Spleen (tissue), 11 donors: ENCODE data around the gene RGS10. TPM values are rescaled to one million over a fixed set of nuclear protein-coding genes. Genes with fewer than 3 reads are reported as not detected.
"Not testable (repeated sequence)": the region's sequence is repeated elsewhere in the genome, so short reads cannot be mapped to it uniquely, and the experiment has no call there.

Experiments
- DNase-seq: peaks from one replicate; pipeline ENCODE4 v3.0.0-alpha.2; 2020
- H3K27ac ChIP-seq, 8 donors: fragments of 200-600 bp; sonication (generic) in 7 of 8; 1 replicate in 4 of 8; 2 replicates in 4 of 8; pipeline versions ENCODE4 v1.5.0 to v1.8.0; 2016 to 2021; ENCODE audit warnings: inconsistent platforms in 4 of 8, mild to moderate bottlenecking in 4 of 8, moderate library complexity in 1 of 8
- H3K27me3 ChIP-seq, 7 donors: fragments of 200-600 bp; sonication (generic) in 6 of 7; replicated peaks in 1 of 7; 1 replicate in 4 of 7; 2 replicates in 3 of 7; pipeline versions ENCODE4 v1.5.0 to v1.8.0; 2016 to 2021; ENCODE audit warnings: inconsistent platforms in 3 of 7, mild to moderate bottlenecking in 1 of 7
- H3K36me3 ChIP-seq, 6 donors: fragments of 200-600 bp; sonication (generic) in 5 of 6; 1 replicate in 4 of 6; 2 replicates in 2 of 6; pipeline versions ENCODE4 v1.5.0 to v1.8.0; 2016 to 2021; ENCODE audit warnings: inconsistent platforms in 2 of 6
- H3K4me1 ChIP-seq, 6 donors: fragments of 200-600 bp; sonication (generic) in 5 of 6; 1 replicate in 3 of 6; 2 replicates in 3 of 6; pipeline versions ENCODE4 v1.5.0 to v1.8.0; 2016 to 2021; ENCODE audit warnings: inconsistent platforms in 3 of 6
- H3K4me3 ChIP-seq, 8 donors: fragments of 200-600 bp; sonication (generic) in 7 of 8; 1 replicate in 4 of 8; 2 replicates in 4 of 8; pipeline versions ENCODE4 v1.5.0 to v1.8.0; 2016 to 2021; ENCODE audit warnings: inconsistent platforms in 4 of 8, mild to moderate bottlenecking in 4 of 8, moderate library complexity in 2 of 8
- H3K9me3 ChIP-seq, 8 donors: fragments of 200-600 bp; sonication (generic) in 7 of 8; 1 replicate in 4 of 8; 2 replicates in 4 of 8; pipeline versions ENCODE4 v1.5.0 to v1.8.0; 2016 to 2021; ENCODE audit warnings: inconsistent platforms in 4 of 8
- POLR2A ChIP-seq, 3 donors: fragments of 450-650 bp; IDR thresholded peaks; one replicate each; pipeline ENCODE4 v1.5.1; 2017; ENCODE audit warnings: antibody characterized with exemption in 3 of 3, mild to moderate bottlenecking in 1 of 3
- POLR2AphosphoS5 ChIP-seq, 3 donors: sonication (generic); formaldehyde crosslinking; IDR thresholded peaks; one replicate each; pipeline ENCODE4 v1.5.1; 2017; ENCODE audit warnings: antibody characterized with exemption in 3 of 3
- WGBS, 5 donors: extraction: QIAGEN DNeasy Blood & Tissue Kit in 3 of 5; methylation state at CpG; one replicate each; pipeline versions ENCODE4 v1.1.5 to v1.1.7; 2013 to 2018; 5-methylcytosine and 5-hydroxymethylcytosine counted together
- intact Hi-C: fragments of 100-400 bp; cut with DNase I; formaldehyde crosslinking; loops from one replicate; pipeline ENCODE4 v1.15.0; 2023; ENCODE audit warnings: low total_unique reads
- polyA plus RNA-seq, 3 donors: library from polyadenylated mRNA; stranded (reverse); fragments of 200-250 nt; gene quantifications; one replicate each; pipeline ENCODE4 v1.2.1, GENCODE V29; 2013
- total RNA-seq, 7 donors: library from RNA; depleted of rRNA in 3 of 7; stranded (reverse); fragments of >200 nt in 3 of 7; fragmentation: NEBNext Ultra II Directional in 4 of 7; extraction: Animal tissue kit (Norgen Biotek cat#: 25700) in 4 of 7; gene quantifications; one replicate each; pipeline versions ENCODE4 v1.1.0 to v1.2.1, GENCODE V29; 2016 to 2021
- TF ChIP-seq, protein P1 (sequence below), 11 experiments: fragments of 200-600 bp in 7 of 11; fragments of 450-650 bp in 4 of 11; sonication (generic) in 4 of 11; IDR thresholded peaks in 8 of 11; conservative IDR thresholded peaks in 3 of 11; 1 replicate in 7 of 11; 2 replicates in 4 of 11; pipeline versions ENCODE4 v1.4.0 to v1.8.0; 2016 to 2021; ENCODE audit warnings: antibody characterized with exemption in 11 of 11, inconsistent platforms in 4 of 11, mild to moderate bottlenecking in 1 of 11
- donor health status: healthy with polysubstance abuse.
- donor health status: DM: no; HTN: no; CAD: no; lungs with moderate emphysema.
- donor health status: DM: no; HTN: no; CAD: no.
- donor health status: Bipolar disorder and iron deficiency.
- donor health status: healthy.
- donor health status: DM: no; HTN: no; CAD: no.
- donor health status: DM: yes; HTN: yes; CAD: no.

RGS10 gene
- total and polyA plus RNA-seq, 10 donors = 29.1 to 127 (median 49.6) TPM

DNA sequence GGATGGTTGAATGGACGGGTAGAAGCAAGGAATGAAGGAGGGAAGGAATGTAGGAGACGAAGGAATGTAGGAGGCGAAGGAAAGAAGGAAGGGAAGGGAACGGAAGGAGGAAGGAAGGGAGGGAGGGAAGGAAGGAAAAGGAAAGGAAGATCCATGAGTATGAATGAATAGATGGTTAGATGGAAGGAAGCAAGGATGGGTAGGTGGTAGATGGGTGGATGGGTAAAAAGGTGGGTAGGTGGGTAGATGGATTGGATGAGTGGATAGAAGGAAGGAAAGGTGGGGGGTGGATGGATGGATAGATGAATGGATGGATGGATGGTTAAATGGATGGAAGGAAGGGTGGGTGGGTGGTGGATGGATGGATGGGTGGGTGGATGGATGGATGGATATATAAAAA lies 77.4 kb downstream of the RGS10 start:
- no peak for DNase-seq
- Histone ChIP-seq H3K27ac (no peak overlapping the region), H3K4me3 (no peak overlapping the region), H3K27me3 (no peaks in the 10 kb centered on the region), H3K36me3 (no peaks in the 10 kb centered on the region), H3K9me3 (peaks cover 0 to 8% (median 2%) of the 10 kb centered on the region in 8 donors), H3K4me1 (peaks cover 0 to 16% (median 2%) of the 10 kb centered on the region in 6 donors)
- TF ChIP-seq POLR2AphosphoS5 (IDR thresholded peaks at IDR 0.05) = no peak
- TF ChIP-seq, protein P1, sequence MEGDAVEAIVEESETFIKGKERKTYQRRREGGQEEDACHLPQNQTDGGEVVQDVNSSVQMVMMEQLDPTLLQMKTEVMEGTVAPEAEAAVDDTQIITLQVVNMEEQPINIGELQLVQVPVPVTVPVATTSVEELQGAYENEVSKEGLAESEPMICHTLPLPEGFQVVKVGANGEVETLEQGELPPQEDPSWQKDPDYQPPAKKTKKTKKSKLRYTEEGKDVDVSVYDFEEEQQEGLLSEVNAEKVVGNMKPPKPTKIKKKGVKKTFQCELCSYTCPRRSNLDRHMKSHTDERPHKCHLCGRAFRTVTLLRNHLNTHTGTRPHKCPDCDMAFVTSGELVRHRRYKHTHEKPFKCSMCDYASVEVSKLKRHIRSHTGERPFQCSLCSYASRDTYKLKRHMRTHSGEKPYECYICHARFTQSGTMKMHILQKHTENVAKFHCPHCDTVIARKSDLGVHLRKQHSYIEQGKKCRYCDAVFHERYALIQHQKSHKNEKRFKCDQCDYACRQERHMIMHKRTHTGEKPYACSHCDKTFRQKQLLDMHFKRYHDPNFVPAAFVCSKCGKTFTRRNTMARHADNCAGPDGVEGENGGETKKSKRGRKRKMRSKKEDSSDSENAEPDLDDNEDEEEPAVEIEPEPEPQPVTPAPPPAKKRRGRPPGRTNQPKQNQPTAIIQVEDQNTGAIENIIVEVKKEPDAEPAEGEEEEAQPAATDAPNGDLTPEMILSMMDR (IDR thresholded peaks at IDR 0.05 in 8 of 11, conservative IDR thresholded peaks at IDR 0.05 in 3 of 11) = no peak
- TF ChIP-seq POLR2A (IDR thresholded peaks at IDR 0.05) = no peak
- intact Hi-C loops = no loop called here
- WGBS, 5 donors = 77 to 93% (median 80%) methylated on average over 4 of the region's 4 CpGs

DNA sequence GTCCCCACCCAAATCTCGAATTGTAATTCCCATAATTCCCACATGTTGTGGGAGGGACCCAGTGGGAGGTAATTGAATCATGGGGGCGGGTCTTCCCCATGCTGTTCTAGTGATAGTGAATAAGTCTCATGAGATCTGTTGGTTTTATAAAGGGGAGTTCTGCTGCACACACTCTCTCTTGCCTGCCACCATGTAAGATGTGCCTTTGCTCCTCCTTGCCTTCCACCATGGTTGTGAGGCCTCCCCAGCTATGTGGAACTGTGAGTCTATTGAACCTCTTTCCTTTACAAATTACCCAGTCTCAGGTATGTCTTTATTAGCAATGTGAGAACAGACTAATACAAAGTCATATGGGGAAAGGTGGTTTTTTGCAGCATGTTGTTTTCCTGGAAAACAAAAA lies 79.3 kb downstream of the RGS10 start:
- DNase-seq, H3K27ac ChIP-seq, H3K27me3 ChIP-seq, H3K4me3 ChIP-seq, H3K9me3 ChIP-seq, intact Hi-C loops: not testable (repeated sequence)
- H3K36me3 ChIP-seq = peaks cover 0 to 17% (median under 1%) of the 10 kb centered on the region in 6 donors
- peaks cover 0 to 16% (median 2%) of the 10 kb centered on the region in 6 donors for H3K4me1 ChIP-seq
- WGBS, 5 donors = 85 to 94% (median 93%) methylated on average over 2 of the region's 2 CpGs

DNA sequence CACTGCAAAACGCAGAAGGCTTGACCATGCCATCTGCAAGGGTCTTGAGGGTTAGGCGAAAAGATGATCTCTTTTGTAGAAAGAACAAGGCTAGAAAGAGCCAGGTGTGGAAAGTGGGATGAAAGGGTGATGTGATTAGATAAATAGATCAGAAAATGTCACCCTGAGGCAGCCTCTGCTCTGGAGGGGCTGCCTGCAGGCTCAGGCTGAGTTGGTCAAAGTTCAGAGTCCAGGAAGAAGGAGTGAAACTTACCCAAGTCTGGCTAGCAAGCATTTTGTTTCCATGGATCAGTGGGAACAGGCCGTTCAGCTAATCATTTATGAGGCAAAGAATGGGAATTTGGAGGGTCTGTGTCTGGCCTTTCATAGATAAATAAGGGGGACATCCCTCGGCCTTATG lies 79.7 kb downstream of the RGS10 start:
- H3K27me3 ChIP-seq = no peaks in the 10 kb centered on the region
- H3K27ac ChIP-seq = no peak overlapping the region
- H3K4me3 ChIP-seq = no peak overlapping the region
- intact Hi-C loops = no loop called here
- peaks cover 0 to 16% (median 2%) of the 10 kb centered on the region in 6 donors for H3K4me1 ChIP-seq
- DNase-seq = no peak
- H3K36me3 ChIP-seq = peaks cover 0 to 21% (median 3%) of the 10 kb centered on the region in 6 donors
- no peak for TF ChIP-seq POLR2A (IDR thresholded peaks at IDR 0.05)
- TF ChIP-seq, protein P1 (IDR thresholded peaks at IDR 0.05 in 8 of 11, conservative IDR thresholded peaks at IDR 0.05 in 3 of 11) = no peak
- TF ChIP-seq POLR2AphosphoS5 (IDR thresholded peaks at IDR 0.05) = no peak
- 89 to 97% (median 93%) methylated on average over 4 of the region's 4 CpGs for WGBS, 5 donors
- H3K9me3 ChIP-seq = peaks cover 0 to 8% (median 2%) of the 10 kb centered on the region in 8 donors

DNA sequence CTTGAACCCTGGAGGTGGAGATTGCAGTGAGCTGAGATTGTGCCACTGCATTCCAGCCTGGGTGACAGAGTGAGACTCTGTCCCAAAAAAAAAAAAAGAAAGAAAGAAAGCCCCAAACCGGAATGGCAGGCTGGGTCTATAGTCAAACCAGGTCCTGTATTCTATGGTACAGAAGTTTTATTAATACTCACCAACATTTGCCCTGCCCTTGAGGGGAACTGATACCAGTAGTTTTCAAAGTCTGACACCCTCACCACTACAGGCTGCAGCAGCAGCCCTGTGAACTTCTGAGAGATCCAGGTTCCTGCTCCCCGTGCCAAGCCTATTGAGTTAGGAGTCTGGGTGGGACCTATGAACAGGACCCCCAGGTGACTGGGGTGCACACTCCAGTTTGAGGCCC lies 80.6 kb downstream of the RGS10 start:
- H3K4me3 ChIP-seq = no peak overlapping the region
- no peak overlapping the region for H3K27ac ChIP-seq
- H3K4me1 ChIP-seq = peaks cover 0 to 16% (median 2%) of the 10 kb centered on the region in 6 donors
- 70 to 83% (median 74%) methylated on average over 2 of the region's 2 CpGs for WGBS, 5 donors
- peaks cover 0 to 27% (median 3%) of the 10 kb centered on the region in 6 donors for H3K36me3 ChIP-seq
- no peak for DNase-seq
- no peaks in the 10 kb centered on the region for H3K27me3 ChIP-seq
- no peak for TF ChIP-seq POLR2A (IDR thresholded peaks at IDR 0.05)
- no peak for TF ChIP-seq POLR2AphosphoS5 (IDR thresholded peaks at IDR 0.05)
- TF ChIP-seq, protein P1 (IDR thresholded peaks at IDR 0.05 in 8 of 11, conservative IDR thresholded peaks at IDR 0.05 in 3 of 11) = no peak
- intact Hi-C loops = no loop called here
- peaks cover 0 to 8% (median 2%) of the 10 kb centered on the region in 8 donors for H3K9me3 ChIP-seq

DNA sequence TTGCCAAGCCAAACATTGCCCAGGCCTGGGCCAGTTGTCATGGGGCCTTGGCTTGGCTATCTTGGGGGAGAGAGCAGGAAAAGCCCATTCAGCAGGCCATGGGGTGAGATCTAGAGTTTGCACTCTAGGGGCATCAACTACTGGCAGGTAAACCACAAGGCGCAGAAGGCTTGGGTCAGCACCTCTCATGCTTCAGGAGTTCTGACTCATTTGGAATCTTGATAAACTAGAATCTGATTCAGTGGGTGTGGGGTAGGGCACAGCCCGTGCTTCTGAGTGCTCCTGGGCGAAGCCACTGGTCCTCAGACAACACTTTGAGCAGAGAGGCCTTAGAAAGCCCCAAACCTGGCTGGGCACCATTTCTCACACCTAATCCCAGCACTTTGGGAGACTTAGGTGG lies 81.1 kb downstream of the RGS10 start:
- no peak for TF ChIP-seq POLR2AphosphoS5 (IDR thresholded peaks at IDR 0.05)
- TF ChIP-seq POLR2A (IDR thresholded peaks at IDR 0.05) = no peak
- TF ChIP-seq, protein P1 (IDR thresholded peaks at IDR 0.05 in 8 of 11, conservative IDR thresholded peaks at IDR 0.05 in 3 of 11) = no peak
- 60 to 93% (median 80%) methylated on average over 1 to 3 of the region's 3 CpGs; no CpG with 5 or more reads in 1 of the 5 donors for WGBS, 5 donors
- intact Hi-C loops = no loop called here
- Histone ChIP-seq H3K36me3 (peaks cover 0 to 32% (median 4%) of the 10 kb centered on the region in 6 donors), H3K4me3 (no peak overlapping the region), H3K27me3 (no peaks in the 10 kb centered on the region), H3K9me3 (peaks cover 0 to 8% (median 2%) of the 10 kb centered on the region in 8 donors), H3K4me1 (peaks cover 0 to 11% (median 1%) of the 10 kb centered on the region in 6 donors), H3K27ac (no peak overlapping the region)
- DNase-seq = no peak
